Subcutaneous adipose tissue (tissue), 4 donors: ENCODE measurements around the gene GLRX2. TPM values are rescaled to one million over a fixed set of nuclear protein-coding genes. Genes with fewer than 3 reads are reported as not detected.

ENCODE experiments used
- CTCF ChIP-seq: fragments of 450-650 bp; IDR thresholded peaks from one replicate; pipeline ENCODE4 v1.5.1; 2016; ENCODE audit warnings: low read depth, mild to moderate bottlenecking, control low read depth, antibody characterized with exemption, moderate library complexity
- total RNA-seq, 4 donors: library from RNA; depleted of rRNA; stranded (reverse); fragments of >200 nt; gene quantifications; one replicate each; pipeline ENCODE4 v1.1.0, GENCODE V29; 2016

Gene GLRX2
- total RNA-seq, 4 donors from 2014 or later = 7.7 to 20.2 (median 8.5) TPM

DNA sequence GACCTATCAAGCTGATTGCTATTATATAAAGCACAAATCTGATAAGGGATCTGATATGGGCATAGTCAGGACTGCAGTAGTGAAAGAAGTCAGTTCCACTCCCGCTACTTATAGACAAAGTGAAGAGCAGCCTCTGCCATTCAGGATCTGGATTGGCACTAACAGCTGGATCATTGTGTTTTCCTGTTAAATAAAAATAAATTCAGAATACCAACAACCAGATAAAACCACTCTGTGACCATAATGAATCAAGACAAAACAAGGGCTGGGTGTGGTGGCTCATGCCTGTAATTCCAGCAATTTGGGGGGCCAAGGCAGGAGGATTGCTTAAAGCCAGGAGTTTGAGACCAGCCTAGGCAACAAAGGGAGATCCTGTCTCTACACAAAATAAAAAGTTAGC, 5.0 kb upstream of the GLRX2 start:
- TF ChIP-seq CTCF = no peak

GRCh38 chr1:193109619-193110018, 4.4 kb upstream of the GLRX2 start:
- TF ChIP-seq CTCF = no peak

DNA sequence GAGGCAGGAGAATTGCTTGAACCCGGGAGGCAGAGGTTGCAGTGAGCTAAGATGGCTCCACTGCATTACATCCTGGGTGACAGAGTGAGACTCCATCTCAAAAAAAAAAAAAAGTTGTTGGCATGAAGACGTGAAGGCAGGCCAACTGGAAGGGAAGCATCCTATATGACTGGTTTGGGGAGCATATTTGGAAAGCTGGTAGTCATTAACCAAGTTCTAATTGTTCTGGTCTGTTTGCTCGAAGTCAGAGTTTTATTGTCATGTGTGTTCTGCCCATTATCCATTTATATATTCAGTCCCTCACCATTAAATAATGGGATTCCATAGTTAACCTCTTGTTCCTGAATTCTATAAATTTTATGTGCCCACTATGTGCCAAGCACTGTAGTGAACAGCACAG, 3.3 kb upstream of the GLRX2 start:
- no peak for TF ChIP-seq CTCF

DNA sequence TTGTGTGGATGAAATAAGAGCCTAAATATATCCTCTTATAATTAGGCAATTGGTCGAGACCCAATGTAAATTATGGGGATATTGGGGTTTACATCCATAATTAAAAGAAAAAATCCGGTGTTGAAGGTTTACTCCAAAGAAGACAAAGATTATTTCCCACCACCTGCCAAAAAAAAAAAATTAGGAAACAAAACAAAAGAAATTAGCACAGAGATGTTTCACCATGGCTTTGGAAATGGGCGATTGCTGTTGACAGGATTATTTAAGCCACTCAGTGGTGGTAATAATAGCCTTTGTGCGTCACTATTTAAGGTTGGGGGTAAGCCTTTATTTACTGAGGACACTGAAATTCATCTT, 585 bp upstream of the GLRX2 start:
- TF ChIP-seq CTCF = no peak

DNA sequence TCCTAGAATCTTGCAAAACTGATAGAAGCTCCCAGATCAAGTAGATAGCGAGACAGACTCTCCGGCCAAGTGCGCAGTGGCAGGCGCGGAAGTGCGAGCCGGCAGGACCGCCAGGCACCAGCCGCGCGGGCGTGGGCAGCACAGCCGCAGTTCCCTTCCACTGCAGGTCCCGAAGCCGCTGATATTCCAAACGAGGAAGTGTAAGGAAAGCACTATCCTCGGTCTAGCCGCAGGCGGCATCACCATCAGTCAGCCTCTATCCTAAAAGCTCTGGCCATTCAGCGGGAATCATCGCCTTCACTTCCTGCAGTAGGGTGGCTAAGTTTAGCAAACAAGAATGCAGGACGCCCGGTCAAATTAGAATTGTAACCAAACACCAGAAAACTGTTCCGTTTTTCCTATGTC, 710 bp downstream of the GLRX2 start:
- no peak for TF ChIP-seq CTCF

GRCh38 chr1:193103759-193104501, 1.3 kb downstream of the GLRX2 start:
- no peak for TF ChIP-seq CTCF

DNA sequence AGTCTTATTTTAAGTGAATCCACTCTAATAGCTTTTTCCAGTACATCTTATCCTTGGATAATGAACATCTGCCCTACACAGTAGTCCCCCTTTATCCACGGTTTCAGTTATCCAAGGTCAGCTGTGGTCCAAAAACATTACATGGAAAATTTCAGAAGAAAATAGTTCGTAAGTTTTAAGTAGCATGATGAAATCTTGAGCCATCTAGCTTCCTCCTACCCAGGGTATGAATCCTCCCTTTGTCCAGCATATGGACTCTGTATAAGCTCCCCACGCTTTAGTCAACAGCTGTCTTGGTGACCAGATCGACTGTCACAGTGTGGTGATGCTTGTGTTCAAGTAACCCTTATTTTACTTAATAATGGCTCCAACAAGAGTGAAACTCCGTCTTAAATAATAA, 2.6 kb downstream of the GLRX2 start:
- TF ChIP-seq CTCF = no peak
